ENCODE measurements around the gene POMT1.
"Not testable (repeated sequence)": the region's sequence is repeated elsewhere in the genome, so short reads cannot be mapped to it uniquely, and the experiment has no call there.

Gene POMT1

GRCh38 chr9:131469951-131470350 is 32.8 kb upstream of the POMT1 start:
- DNase-seq (ENCODE audit: low spot score in 2 of 2) (no peak), ATAC-seq (replicated peaks; ENCODE audit: extremely low read depth, poor library complexity, severe bottlenecking) (no peak)
- H3K4me1 Mint-ChIP-seq, result peaks cover 10% of the 10 kb centered on the region
- H3K9me3 Mint-ChIP-seq, result no peaks in the 10 kb centered on the region
- no peaks in the 10 kb centered on the region for H3K27me3 Mint-ChIP-seq
- peak overlapping the region; percentile 58 for H3K27ac Mint-ChIP-seq (ENCODE audit: low read depth)
- no peak overlapping the region for H3K4me3 Mint-ChIP-seq
- peaks cover 75% of the 10 kb centered on the region for H3K36me3 Mint-ChIP-seq (ENCODE audit: insufficient read depth)

DNA sequence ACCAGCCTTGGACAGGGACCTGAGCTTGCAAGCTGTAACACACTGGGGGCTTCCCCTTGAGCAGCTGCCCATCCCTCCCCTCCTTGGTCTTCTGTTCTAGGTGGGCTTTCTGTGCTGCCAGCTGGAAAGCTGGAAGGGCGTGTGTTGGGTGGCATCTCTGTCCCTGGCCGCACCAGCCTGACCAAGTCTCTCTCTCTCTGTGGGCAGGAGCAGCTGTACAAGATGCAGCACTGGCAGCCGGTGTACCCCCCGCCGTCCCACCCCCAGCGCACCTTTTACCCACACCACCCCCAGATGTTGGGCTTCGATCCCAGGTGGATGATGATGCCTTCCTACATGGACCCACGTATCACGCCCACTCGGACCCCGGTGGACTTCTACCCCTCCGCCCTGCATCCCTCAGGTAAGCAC is 32.1 kb upstream of the POMT1 start:
- Mint-ChIP-seq H3K4me3 (no peak overlapping the region), H3K27me3 (no peaks in the 10 kb centered on the region), H3K27ac (ENCODE audit: low read depth) (no peak overlapping the region), H3K9me3 (no peaks in the 10 kb centered on the region), H3K4me1 (peaks cover 10% of the 10 kb centered on the region), H3K36me3 (ENCODE audit: insufficient read depth) (peaks cover 71% of the 10 kb centered on the region)
- DNase-seq (ENCODE audit: low spot score in 2 of 2), result no peak
- no peak for ATAC-seq (replicated peaks; ENCODE audit: extremely low read depth, poor library complexity, severe bottlenecking)

DNA sequence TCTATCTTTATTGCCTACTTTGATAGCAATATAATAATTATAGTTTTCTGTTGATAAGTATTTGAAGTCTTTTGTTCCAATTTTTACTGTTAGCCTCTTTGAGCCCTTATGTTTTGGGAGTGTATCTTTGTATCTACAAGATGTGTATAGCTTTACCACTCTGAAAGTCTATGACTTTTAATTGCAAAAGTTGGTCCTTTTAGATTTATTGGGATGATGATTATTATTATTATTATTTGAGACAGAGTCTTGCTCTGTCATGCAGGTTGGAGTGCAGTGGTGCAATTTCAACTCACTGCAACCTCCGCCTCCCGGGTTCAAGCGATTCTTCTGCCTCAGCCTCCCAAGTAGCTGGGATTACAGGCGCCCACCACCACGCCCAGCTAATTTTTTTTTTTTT is 30.6 kb upstream of the POMT1 start:
- not testable (repeated sequence) for ATAC-seq (replicated peaks; ENCODE audit: extremely low read depth, poor library complexity, severe bottlenecking); H3K4me1 Mint-ChIP-seq; H3K27ac Mint-ChIP-seq (ENCODE audit: low read depth); H3K27me3 Mint-ChIP-seq; H3K9me3 Mint-ChIP-seq; H3K4me3 Mint-ChIP-seq; DNase-seq (ENCODE audit: low spot score in 2 of 2)
- H3K36me3 Mint-ChIP-seq (ENCODE audit: insufficient read depth), result peaks cover 64% of the 10 kb centered on the region

DNA sequence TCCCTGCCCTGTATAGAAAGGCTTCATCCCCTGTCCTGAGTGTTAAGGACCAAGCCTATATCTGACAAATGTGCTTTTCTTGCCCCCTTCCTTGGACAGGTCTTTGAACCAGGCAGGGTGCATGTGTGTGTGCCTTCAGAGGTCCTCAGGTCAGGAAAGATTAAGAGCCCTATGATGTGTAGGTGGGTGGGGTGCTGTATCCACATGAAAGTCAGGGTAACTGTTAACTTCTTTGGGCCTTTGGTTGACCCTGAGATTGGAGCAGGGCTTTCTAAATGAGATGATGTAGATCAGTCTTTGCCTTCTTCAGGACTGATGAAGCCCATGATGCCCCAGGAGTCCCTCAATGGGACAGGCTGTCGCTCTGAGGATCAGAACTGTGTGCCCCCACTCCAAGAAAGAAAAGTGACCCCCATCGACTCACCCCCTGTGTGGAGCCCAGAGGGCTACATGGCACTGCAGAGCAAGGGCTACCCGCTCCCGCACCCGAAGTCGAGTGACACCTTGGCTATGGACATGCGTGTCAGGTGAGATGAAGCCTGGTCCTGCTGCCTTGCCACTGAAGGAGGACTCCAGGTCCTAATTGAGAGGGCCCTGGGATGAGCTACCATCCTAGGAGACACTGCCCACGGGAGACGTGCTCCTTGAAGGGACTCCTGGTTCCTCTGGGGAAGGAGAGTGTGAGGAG is 29.4 kb upstream of the POMT1 start:
- peak overlapping the region; percentile 5 for H3K27ac Mint-ChIP-seq (ENCODE audit: low read depth)
- DNase-seq (ENCODE audit: low spot score in 2 of 2), result no peak
- H3K4me3 Mint-ChIP-seq, result no peak overlapping the region
- H3K9me3 Mint-ChIP-seq, result no peaks in the 10 kb centered on the region
- peaks cover 67% of the 10 kb centered on the region for H3K36me3 Mint-ChIP-seq (ENCODE audit: insufficient read depth)
- no peaks in the 10 kb centered on the region for H3K27me3 Mint-ChIP-seq
- ATAC-seq (replicated peaks; ENCODE audit: extremely low read depth, poor library complexity, severe bottlenecking), result no peak
- H3K4me1 Mint-ChIP-seq, result peaks cover 21% of the 10 kb centered on the region

- no peaks in the 10 kb centered on the region for H3K27me3 Mint-ChIP-seq
- H3K36me3 Mint-ChIP-seq (ENCODE audit: insufficient read depth), result peaks cover 70% of the 10 kb centered on the region
- H3K4me1 Mint-ChIP-seq, result peaks cover 23% of the 10 kb centered on the region
- DNase-seq (ENCODE audit: low spot score in 2 of 2) (no peak), ATAC-seq (replicated peaks; ENCODE audit: extremely low read depth, poor library complexity, severe bottlenecking) (no peak)
- H3K4me3 Mint-ChIP-seq, result no peak overlapping the region
- peak overlapping the region; percentile 85 for H3K27ac Mint-ChIP-seq (ENCODE audit: low read depth)
- H3K9me3 Mint-ChIP-seq, result no peaks in the 10 kb centered on the region
These were observed 28.8 kb upstream of the POMT1 start for GRCh38 chr9:131473891-131474290.

DNA sequence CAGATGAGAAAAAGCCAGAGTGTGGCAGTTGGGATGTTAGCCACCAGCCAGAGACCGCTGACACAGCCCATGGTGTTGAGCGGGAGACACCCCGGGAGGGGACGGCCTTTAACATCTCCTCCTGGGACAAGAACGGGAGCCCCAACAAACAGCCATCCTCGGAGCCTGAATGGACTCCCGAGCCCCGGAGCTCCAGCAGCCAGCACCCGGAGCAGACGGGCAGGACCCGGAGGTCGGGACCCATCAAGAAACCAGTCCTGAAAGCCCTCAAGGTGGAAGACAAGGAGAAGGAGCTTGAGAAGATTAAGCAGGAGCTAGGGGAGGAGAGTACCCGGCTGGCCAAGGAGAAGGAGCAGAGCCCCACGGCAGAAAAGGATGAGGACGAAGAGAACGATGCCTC is 28.0 kb upstream of the POMT1 start:
- H3K27me3 Mint-ChIP-seq, result no peaks in the 10 kb centered on the region
- peak overlapping the region; percentile 85 for H3K27ac Mint-ChIP-seq (ENCODE audit: low read depth)
- no peak overlapping the region for H3K4me3 Mint-ChIP-seq
- ATAC-seq (replicated peaks; ENCODE audit: extremely low read depth, poor library complexity, severe bottlenecking) (no peak), DNase-seq (ENCODE audit: low spot score in 2 of 2) (no peak)
- peaks cover 20% of the 10 kb centered on the region for H3K4me1 Mint-ChIP-seq
- peaks cover 71% of the 10 kb centered on the region for H3K36me3 Mint-ChIP-seq (ENCODE audit: insufficient read depth)
- H3K9me3 Mint-ChIP-seq, result no peaks in the 10 kb centered on the region

DNA sequence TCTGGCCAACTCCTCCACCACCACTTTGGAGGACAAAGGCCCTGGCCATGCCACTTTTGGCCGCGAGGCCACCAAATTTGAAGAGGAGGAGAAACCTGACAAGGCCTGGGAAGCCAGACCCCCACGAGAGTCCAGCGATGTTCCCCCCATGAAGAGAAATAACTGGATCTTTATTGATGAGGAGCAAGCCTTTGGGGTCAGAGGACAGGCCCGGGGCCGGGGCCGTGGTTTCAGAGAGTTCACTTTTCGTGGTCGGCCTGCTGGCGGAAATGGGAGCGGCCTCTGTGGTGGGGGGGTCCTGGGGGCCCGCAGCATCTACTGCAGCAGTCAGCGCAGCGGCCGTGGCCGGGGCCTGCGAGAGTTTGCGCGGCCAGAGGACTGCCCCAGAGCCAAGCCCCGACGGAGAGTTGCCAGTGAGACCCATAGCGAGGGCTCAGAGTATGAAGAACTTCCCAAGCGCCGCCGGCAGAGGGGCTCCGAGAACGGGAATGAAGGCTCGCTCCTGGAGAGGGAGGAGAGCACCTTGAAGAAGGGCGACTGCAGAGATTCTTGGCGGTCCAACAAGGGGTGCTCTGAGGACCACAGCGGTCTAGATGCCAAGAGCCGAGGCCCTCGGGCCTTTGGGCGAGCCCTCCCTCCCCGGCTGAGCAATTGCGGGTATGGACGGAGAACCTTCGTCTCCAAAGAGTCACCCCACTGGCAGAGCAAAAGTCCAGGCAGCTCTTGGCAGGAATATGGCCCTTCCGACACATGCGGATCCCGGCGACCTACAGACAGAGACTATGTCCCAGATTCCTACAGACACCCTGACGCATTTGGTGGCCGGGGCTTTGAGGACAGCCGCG is 27.4 kb upstream of the POMT1 start:
- ATAC-seq (replicated peaks; ENCODE audit: extremely low read depth, poor library complexity, severe bottlenecking), result no peak
- H3K27ac Mint-ChIP-seq (ENCODE audit: low read depth), result peak overlapping the region; percentile 85
- H3K36me3 Mint-ChIP-seq (ENCODE audit: insufficient read depth), result peaks cover 73% of the 10 kb centered on the region
- no peaks in the 10 kb centered on the region for H3K27me3 Mint-ChIP-seq
- no peak for DNase-seq (ENCODE audit: low spot score in 2 of 2)
- peaks cover 14% of the 10 kb centered on the region for H3K4me1 Mint-ChIP-seq
- H3K4me3 Mint-ChIP-seq, result no peak overlapping the region
- H3K9me3 Mint-ChIP-seq, result no peaks in the 10 kb centered on the region

DNA sequence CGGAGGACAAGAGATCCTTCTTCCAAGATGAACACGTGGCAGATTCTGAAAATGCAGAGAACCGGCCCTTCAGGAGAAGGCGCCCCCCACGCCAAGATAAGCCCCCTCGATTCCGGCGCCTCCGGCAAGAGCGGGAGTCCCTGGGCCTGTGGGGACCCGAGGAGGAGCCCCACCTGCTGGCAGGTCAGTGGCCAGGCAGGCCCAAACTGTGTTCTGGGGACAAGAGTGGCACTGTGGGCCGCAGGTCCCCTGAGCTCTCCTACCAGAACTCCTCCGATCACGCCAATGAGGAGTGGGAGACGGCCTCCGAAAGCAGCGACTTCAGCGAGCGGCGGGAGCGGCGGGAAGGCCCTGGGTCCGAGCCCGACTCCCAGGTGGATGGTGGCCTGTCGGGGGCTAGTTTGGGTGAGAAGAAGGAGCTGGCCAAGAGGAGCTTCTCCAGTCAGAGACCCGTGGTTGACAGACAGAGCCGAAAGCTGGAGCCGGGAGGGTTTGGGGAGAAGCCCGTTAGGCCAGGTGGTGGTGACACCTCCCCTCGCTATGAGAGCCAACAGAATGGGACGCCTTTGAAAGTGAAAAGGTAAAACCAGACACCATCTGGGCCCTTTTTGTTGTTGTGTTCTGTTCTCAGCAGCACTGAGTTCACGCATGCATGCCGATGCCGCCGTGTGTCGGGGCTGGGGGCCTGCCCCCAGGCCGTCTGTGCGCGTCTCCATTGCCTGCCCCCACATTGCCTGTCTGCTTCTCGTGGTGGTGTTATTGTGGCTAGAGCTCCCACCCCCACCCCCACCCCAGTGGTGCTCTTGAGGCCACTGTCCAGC is 26.6 kb upstream of the POMT1 start:
- H3K9me3 Mint-ChIP-seq, result no peaks in the 10 kb centered on the region
- peaks cover 71% of the 10 kb centered on the region for H3K36me3 Mint-ChIP-seq (ENCODE audit: insufficient read depth)
- ATAC-seq (replicated peaks; ENCODE audit: extremely low read depth, poor library complexity, severe bottlenecking) (no peak), DNase-seq (ENCODE audit: low spot score in 2 of 2) (no peak)
- H3K27ac Mint-ChIP-seq (ENCODE audit: low read depth), result no peak overlapping the region
- H3K4me1 Mint-ChIP-seq, result peaks cover 13% of the 10 kb centered on the region
- H3K4me3 Mint-ChIP-seq, result no peak overlapping the region
- no peaks in the 10 kb centered on the region for H3K27me3 Mint-ChIP-seq

- Mint-ChIP-seq H3K27me3 (no peaks in the 10 kb centered on the region), H3K27ac (ENCODE audit: low read depth) (no peak overlapping the region), H3K4me1 (peaks cover 15% of the 10 kb centered on the region), H3K4me3 (no peak overlapping the region), H3K9me3 (no peaks in the 10 kb centered on the region), H3K36me3 (ENCODE audit: insufficient read depth) (peaks cover 71% of the 10 kb centered on the region)
- ATAC-seq (replicated peaks; ENCODE audit: extremely low read depth, poor library complexity, severe bottlenecking) (no peak), DNase-seq (ENCODE audit: low spot score in 2 of 2) (no peak)
These were observed 25.9 kb upstream of the POMT1 start for GRCh38 chr9:131476777-131477345.

DNA sequence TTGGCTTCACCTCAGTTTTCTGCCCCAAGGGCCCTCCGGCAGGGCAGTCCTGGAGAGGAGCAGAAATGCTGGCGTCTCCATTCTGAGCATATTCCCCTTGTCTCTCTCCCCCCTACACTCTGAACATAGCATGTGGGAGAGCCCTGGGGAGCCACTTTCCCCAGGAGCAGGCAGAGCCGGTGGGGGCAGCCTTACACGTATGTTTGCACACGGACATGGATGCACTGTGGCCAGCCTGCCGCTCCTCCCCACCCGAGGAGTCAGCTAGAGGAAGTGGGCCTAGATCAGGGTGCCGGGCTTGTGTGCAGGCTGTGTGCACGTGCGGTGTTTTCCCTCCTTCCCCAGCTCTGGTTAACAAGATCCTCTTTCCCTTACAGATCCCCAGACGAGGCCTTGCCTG is 25.4 kb upstream of the POMT1 start:
- peaks cover 71% of the 10 kb centered on the region for H3K36me3 Mint-ChIP-seq (ENCODE audit: insufficient read depth)
- no peaks in the 10 kb centered on the region for H3K27me3 Mint-ChIP-seq
- H3K4me1 Mint-ChIP-seq, result peaks cover 19% of the 10 kb centered on the region
- H3K4me3 Mint-ChIP-seq, result peak overlapping the region; percentile 18
- H3K9me3 Mint-ChIP-seq, result no peaks in the 10 kb centered on the region
- no peak for DNase-seq (ENCODE audit: low spot score in 2 of 2)
- no peak for ATAC-seq (replicated peaks; ENCODE audit: extremely low read depth, poor library complexity, severe bottlenecking)
- H3K27ac Mint-ChIP-seq (ENCODE audit: low read depth), result no peak overlapping the region

DNA sequence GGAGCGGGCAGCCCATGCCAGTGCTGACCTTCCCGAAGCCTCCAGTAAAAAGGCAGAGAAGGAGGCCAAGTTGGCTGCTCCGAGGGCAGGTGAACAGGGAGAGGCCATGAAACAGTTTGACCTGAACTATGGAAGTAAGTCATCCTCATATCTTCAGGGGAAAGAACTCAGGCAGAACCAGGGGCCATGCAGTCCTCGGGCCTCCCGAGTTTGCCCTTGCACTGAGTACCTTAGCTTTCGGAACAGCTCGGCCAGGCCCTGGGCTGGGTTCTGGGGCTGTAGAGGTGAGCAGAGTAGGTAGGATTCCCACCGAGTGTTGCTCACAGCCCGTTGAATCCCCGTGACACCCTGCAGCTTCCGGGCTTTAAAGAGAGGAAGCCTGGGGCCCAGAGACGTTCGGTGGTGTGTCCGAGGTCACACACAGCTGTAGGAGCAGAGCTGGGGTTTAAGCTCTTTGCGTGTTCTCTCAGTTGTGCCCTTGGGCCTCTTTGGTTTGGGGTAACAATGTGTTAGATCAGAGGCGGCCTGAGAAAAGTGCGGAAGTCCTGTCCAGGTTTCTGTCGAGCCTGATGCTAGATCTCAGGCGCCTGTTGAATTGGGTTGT is 24.8 kb upstream of the POMT1 start:
- Mint-ChIP-seq H3K27ac (ENCODE audit: low read depth) (no peak overlapping the region), H3K9me3 (no peaks in the 10 kb centered on the region), H3K4me1 (peaks cover 19% of the 10 kb centered on the region), H3K27me3 (no peaks in the 10 kb centered on the region), H3K36me3 (ENCODE audit: insufficient read depth) (peaks cover 71% of the 10 kb centered on the region), H3K4me3 (peak overlapping the region; percentile 18)
- DNase-seq (ENCODE audit: low spot score in 2 of 2), result no peak
- no peak for ATAC-seq (replicated peaks; ENCODE audit: extremely low read depth, poor library complexity, severe bottlenecking)

GRCh38 chr9:131478421-131478868 is 24.3 kb upstream of the POMT1 start:
- H3K4me3 Mint-ChIP-seq, result no peak overlapping the region
- H3K27ac Mint-ChIP-seq (ENCODE audit: low read depth), result no peak overlapping the region
- DNase-seq (ENCODE audit: low spot score in 2 of 2), result peak; percentile 21 to 37
- peaks cover 19% of the 10 kb centered on the region for H3K4me1 Mint-ChIP-seq
- H3K36me3 Mint-ChIP-seq (ENCODE audit: insufficient read depth), result peaks cover 71% of the 10 kb centered on the region
- H3K27me3 Mint-ChIP-seq, result no peaks in the 10 kb centered on the region
- no peak for ATAC-seq (replicated peaks; ENCODE audit: extremely low read depth, poor library complexity, severe bottlenecking)
- H3K9me3 Mint-ChIP-seq, result no peaks in the 10 kb centered on the region
